HepG2 (cell line): ENCODE data around the gene PPM1G. TPM values are rescaled to one million over a fixed set of nuclear protein-coding genes. Genes with fewer than 3 reads are reported as not detected.
A peak's percentile ranks its signal among the peaks of the same experiment; 100 is the strongest.

Experiments
- ATAD3A ChIP-seq: sonication (generic); formaldehyde crosslinking; IDR thresholded peaks from 2 replicates; pipeline ENCODE4 v1.4.0; 2020; ENCODE audit warnings: missing genetic modification reagents
- DBP ChIP-seq: sonication (generic); formaldehyde crosslinking; IDR thresholded peaks from 2 replicates; pipeline ENCODE4 v1.4.0; 2020; ENCODE audit warnings: missing genetic modification reagents; ENCODE audit errors: not compliant biosample characterization
- EP300 ChIP-seq, 3 experiments: sonication (generic) in 1 of 3; formaldehyde crosslinking in 1 of 3; IDR thresholded peaks; 2 replicates each; pipeline versions ENCODE4 v1.5.1 to v1.6.1; 2011 to 2020; ENCODE audit warnings: low read depth in 2 of 3, low read length in 2 of 3, borderline replicate concordance in 1 of 3, improper control_type of control experiment in 1 of 3, mild to moderate bottlenecking in 1 of 3, missing genetic modification reagents in 1 of 3, moderate library complexity in 1 of 3
- GATAD2A ChIP-seq: IDR thresholded peaks from 2 replicates; pipeline ENCODE4 v1.6.1; 2016
- GMEB2 ChIP-seq: IDR thresholded peaks from 2 replicates; pipeline ENCODE4 v1.6.1; 2016; ENCODE audit warnings: missing biosample characterization, missing genetic modification reagents, low read depth
- LCORL ChIP-seq, 2 experiments: fragments of 450-650 bp in 1 of 2; sonication (generic) in 1 of 2; formaldehyde crosslinking in 1 of 2; IDR thresholded peaks; 2 replicates each; pipeline versions ENCODE4 v1.5.0 to v1.6.1; 2017 to 2020; ENCODE audit warnings: antibody characterized with exemption in 1 of 2, missing genetic modification reagents in 1 of 2
- MAX ChIP-seq: IDR thresholded peaks from 2 replicates; pipeline ENCODE4 v1.6.1; 2012; ENCODE audit warnings: inconsistent platforms
- MLLT10 ChIP-seq: sonication (generic); formaldehyde crosslinking; IDR thresholded peaks from 2 replicates; pipeline ENCODE4 v1.4.0; 2020; ENCODE audit warnings: missing genetic modification reagents
- POLR2A ChIP-seq, 2 experiments: IDR thresholded peaks; 2 replicates each; pipeline ENCODE4 v1.6.1; 2011; ENCODE audit warnings: low read depth in 2 of 2, low read length in 2 of 2, mild to moderate bottlenecking in 1 of 2, moderate library complexity in 1 of 2; ENCODE audit not compliant: insufficient read depth in 1 of 2
- SP1 ChIP-seq, 2 experiments: fragments of 450-650 bp in 1 of 2; sonication (generic) in 1 of 2; formaldehyde crosslinking in 1 of 2; IDR thresholded peaks; 2 replicates each; pipeline versions ENCODE4 v1.4.0 to v1.6.1; 2016 to 2020; ENCODE audit warnings: missing genetic modification reagents in 1 of 2
- TARDBP ChIP-seq: sonication (generic); formaldehyde crosslinking; IDR thresholded peaks from 2 replicates; pipeline ENCODE4 v1.8.0; 2022; ENCODE audit warnings: mild to moderate bottlenecking, missing genetic modification reagents
- ZNF331 ChIP-seq: sonication (generic); formaldehyde crosslinking; IDR thresholded peaks from 2 replicates; pipeline ENCODE4 v1.4.0; 2020; ENCODE audit warnings: missing genetic modification reagents
- ZNF44 ChIP-seq: sonication (generic); formaldehyde crosslinking; IDR thresholded peaks from 2 replicates; pipeline ENCODE4 v1.5.1; 2020; ENCODE audit warnings: mild to moderate bottlenecking, missing genetic modification reagents
- ZNF501 ChIP-seq: sonication (generic); formaldehyde crosslinking; IDR thresholded peaks from 2 replicates; pipeline ENCODE4 v1.5.1; 2020; ENCODE audit warnings: mild to moderate bottlenecking, moderate library complexity, missing genetic modification reagents
- ZNF512B ChIP-seq: sonication (generic); formaldehyde crosslinking; IDR thresholded peaks from 2 replicates; pipeline ENCODE4 v1.5.1; 2020; ENCODE audit warnings: missing genetic modification reagents, mild to moderate bottlenecking, borderline replicate concordance
- ZNF547 ChIP-seq: sonication (generic); formaldehyde crosslinking; IDR thresholded peaks from 2 replicates; pipeline ENCODE4 v1.5.1; 2020; ENCODE audit warnings: mild to moderate bottlenecking, missing genetic modification reagents
- ZNF572 ChIP-seq: sonication (generic); formaldehyde crosslinking; IDR thresholded peaks from 2 replicates; pipeline ENCODE4 v1.5.1; 2020; ENCODE audit warnings: mild to moderate bottlenecking, missing genetic modification reagents
- ZNF597 ChIP-seq: sonication (generic); formaldehyde crosslinking; IDR thresholded peaks from 2 replicates; pipeline ENCODE4 v1.5.0; 2020; ENCODE audit warnings: missing genetic modification reagents
- ZSCAN30 ChIP-seq: sonication (generic); formaldehyde crosslinking; IDR thresholded peaks from 2 replicates; pipeline ENCODE4 v1.5.0; 2020; ENCODE audit warnings: mild to moderate bottlenecking, missing genetic modification reagents
- ZSCAN5A ChIP-seq: sonication (generic); formaldehyde crosslinking; IDR thresholded peaks from 2 replicates; pipeline ENCODE4 v1.8.0; 2022; ENCODE audit warnings: mild to moderate bottlenecking, missing genetic modification reagents, borderline replicate concordance
- polyA plus RNA-seq, 8 experiments: library from polyadenylated mRNA; depleted of rRNA in 3 of 8; stranded (reverse) in 7 of 8; unstranded in 1 of 8; fragments of >200 nt; fragmentation: Illumina TruSeq in 4 of 8; extraction: Trizol in 4 of 8; gene quantifications; 2 replicates each; pipeline versions ENCODE4 v1.2.1 to v1.2.3, GENCODE V29; 2011 to 2016; ENCODE audit warnings: low read depth in 4 of 8, missing spikeins in 1 of 8, mixed read lengths in 1 of 8; ENCODE audit not compliant: insufficient read depth in 1 of 8
- total RNA-seq, 5 experiments: library from RNA; depleted of rRNA; stranded (reverse); fragments of >200 nt; fragmentation: Illumina TruSeq; extraction: Trizol; gene quantifications; 2 replicates each; pipeline ENCODE4 v1.2.3, GENCODE V29; 2016; ENCODE audit warnings: low read depth in 1 of 5

PPM1G gene
- total and polyA plus RNA-seq, 2 of the 13 experiments (the other 11 are each of a cell fraction or from before 2014, with no cell fraction given), result 58.2 to 213 TPM

GRCh38 chr2:27356382-27357181, 52.8 kb downstream of the PPM1G start, which contains the start of gene GTF3C2 (continued):
- TF ChIP-seq ZNF512B (CRISPR knock-in tag), result peak; percentile 69; the same call in 1 of the 2 replicates
- peak; percentile 89 for TF ChIP-seq ZNF572 (CRISPR knock-in tag)
- TF ChIP-seq GATAD2A (CRISPR knock-in tag), result peak; percentile 47
- TF ChIP-seq ZNF547 (CRISPR knock-in tag), result peak; percentile 50; the same call in 1 of the 2 replicates
- peak; percentile 95 for TF ChIP-seq MAX
- no peak for TF ChIP-seq ZNF597 (CRISPR knock-in tag)
- peak; percentile 61 for TF ChIP-seq ZNF331 (CRISPR knock-in tag)
- TF ChIP-seq MLLT10 (CRISPR knock-in tag), result no peak
- TF ChIP-seq ZNF44 (CRISPR knock-in tag), result peak; percentile 16; the same call in 1 of the 2 replicates
- TF ChIP-seq LCORL (IDR thresholded peaks at IDR 0.05), result no peak
- peak; percentile 81; the same call in 1 of the 2 replicates for TF ChIP-seq LCORL (CRISPR knock-in tag; IDR thresholded peaks at IDR 0.05)
- peak; percentile 75; the same call in 1 of the 2 replicates for TF ChIP-seq TARDBP (CRISPR knock-in tag)
- TF ChIP-seq DBP (CRISPR knock-in tag), result no peak
- TF ChIP-seq POLR2A (IDR thresholded peaks at IDR 0.05; ENCODE audit: insufficient read depth in 1 of 2, low read depth in 2 of 2, low read length in 2 of 2), result peak; percentile 58 to 60
- TF ChIP-seq SP1 (IDR thresholded peaks at IDR 0.05), result no peak
- TF ChIP-seq SP1 (CRISPR knock-in tag; IDR thresholded peaks at IDR 0.05), result peak; percentile 70
- 0 out of 2 replicates have a peak, but pooled peaks have one; percentile 70 for TF ChIP-seq ZSCAN5A (CRISPR knock-in tag)
- TF ChIP-seq ZSCAN30 (CRISPR knock-in tag), result no peak
- peak; percentile 54; the same call in 1 of the 2 replicates for TF ChIP-seq GMEB2 (CRISPR knock-in tag)
- TF ChIP-seq EP300 (IDR thresholded peaks at IDR 0.05; ENCODE audit: low read depth in 2 of 2, low read length in 2 of 2), result peak in 1 of 2 experiments; percentile 55; a peak in 3 of 4 replicates
- TF ChIP-seq EP300 (CRISPR knock-in tag; IDR thresholded peaks at IDR 0.05; ENCODE audit: borderline replicate concordance), result peak; percentile 48
- peak; percentile 99 for TF ChIP-seq ZNF501
- no peak for TF ChIP-seq ATAD3A (CRISPR knock-in tag)
